Peyer's patch (tissue), 4 donors: Measurements from ENCODE around the gene ATRN. TPM values are rescaled to one million over a fixed set of nuclear protein-coding genes. Genes with fewer than 3 reads are reported as not detected.

ENCODE experiments used
- DNase-seq, 3 donors: peaks; one replicate each; pipeline ENCODE4 v3.0.0-alpha.2; 2017 to 2019
- H3K27ac ChIP-seq, 4 donors: fragments of 200-600 bp; sonication (generic); one replicate each; pipeline ENCODE4 v1.5.1; 2016 to 2019
- H3K27me3 ChIP-seq, 2 donors: fragments of 200-600 bp; sonication (generic); one replicate each; pipeline ENCODE4 v1.5.1; 2019
- H3K36me3 ChIP-seq, 3 donors: fragments of 200-600 bp; sonication (generic); one replicate each; pipeline ENCODE4 v1.5.1; 2016 to 2019
- H3K4me1 ChIP-seq, 4 donors: fragments of 200-600 bp; sonication (generic); one replicate each; pipeline ENCODE4 v1.5.1; 2016 to 2019
- H3K4me3 ChIP-seq, 4 donors: fragments of 200-600 bp; sonication (generic); 1 replicate in 3 of 4; 2 replicates in 1 of 4; pipeline ENCODE4 v1.5.1; 2016 to 2019; ENCODE audit warnings: mild to moderate bottlenecking in 1 of 4
- H3K9me3 ChIP-seq, 4 donors: fragments of 200-600 bp; sonication (generic); one replicate each; pipeline ENCODE4 v1.5.1; 2016 to 2019; ENCODE audit warnings: mild to moderate bottlenecking in 1 of 4
- CTCF ChIP-seq, 6 experiments: fragments of 450-650 bp in 4 of 6; fragments of 200-600 bp in 2 of 6; sonication (generic) in 1 of 6; IDR thresholded peaks; one replicate each; pipeline ENCODE4 v1.5.1; 2017 to 2019; ENCODE audit warnings: antibody characterized with exemption in 6 of 6, mild to moderate bottlenecking in 3 of 6, moderate library complexity in 1 of 6
- POLR2A ChIP-seq, 2 donors: fragments of 450-650 bp; IDR thresholded peaks; one replicate each; pipeline ENCODE4 v1.5.1; 2017; ENCODE audit warnings: antibody characterized with exemption in 2 of 2, mild to moderate bottlenecking in 2 of 2, moderate library complexity in 2 of 2
- total RNA-seq, 4 donors: library from RNA; depleted of rRNA; stranded (reverse); fragments of >200 nt; gene quantifications; one replicate each; pipeline ENCODE4 v1.1.0, GENCODE V29; 2016

Gene ATRN
- total RNA-seq, 4 donors from 2014 or later = 14.9 to 99.5 (median 54.9) TPM

- Histone ChIP-seq H3K27me3 (no peaks in the 10 kb centered on the region), H3K4me3 (no peak overlapping the region), H3K9me3 (no peaks in the 10 kb centered on the region), H3K36me3 (no peaks in the 10 kb centered on the region), H3K4me1 (no peaks in the 10 kb centered on the region), H3K27ac (no peak overlapping the region)
- no peak for DNase-seq
- no peak for TF ChIP-seq POLR2A (IDR thresholded peaks at IDR 0.05)
- no peak for TF ChIP-seq CTCF (IDR thresholded peaks at IDR 0.05)
Observed at GRCh38 chr20:3432844-3433243, 38.0 kb upstream of the ATRN start.

DNA sequence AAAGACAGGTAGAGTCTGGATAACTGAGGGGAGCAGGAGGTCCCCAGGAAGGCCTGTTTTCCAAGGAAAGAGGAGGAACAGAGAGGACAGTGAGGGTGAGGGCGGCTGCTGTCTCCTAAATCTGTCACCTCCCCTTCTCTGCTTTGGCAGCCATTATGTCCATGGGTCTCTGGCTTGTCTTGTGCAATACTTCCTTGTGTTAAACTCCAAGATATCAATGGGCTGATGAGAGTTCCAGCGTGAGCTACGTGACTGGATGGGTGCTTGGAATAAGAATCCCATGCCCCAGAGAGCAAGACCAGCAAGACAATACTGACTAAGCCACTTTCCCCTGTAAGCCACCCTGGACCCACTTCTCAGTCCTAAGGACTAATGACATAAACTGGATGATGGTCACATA, 37.1 kb upstream of the ATRN start:
- TF ChIP-seq POLR2A (IDR thresholded peaks at IDR 0.05) (no peak), CTCF (IDR thresholded peaks at IDR 0.05) (no peak)
- Histone ChIP-seq H3K27ac (no peak overlapping the region), H3K9me3 (no peaks in the 10 kb centered on the region), H3K36me3 (no peaks in the 10 kb centered on the region), H3K27me3 (no peaks in the 10 kb centered on the region), H3K4me3 (no peak overlapping the region), H3K4me1 (no peaks in the 10 kb centered on the region)
- no peak for DNase-seq

DNA sequence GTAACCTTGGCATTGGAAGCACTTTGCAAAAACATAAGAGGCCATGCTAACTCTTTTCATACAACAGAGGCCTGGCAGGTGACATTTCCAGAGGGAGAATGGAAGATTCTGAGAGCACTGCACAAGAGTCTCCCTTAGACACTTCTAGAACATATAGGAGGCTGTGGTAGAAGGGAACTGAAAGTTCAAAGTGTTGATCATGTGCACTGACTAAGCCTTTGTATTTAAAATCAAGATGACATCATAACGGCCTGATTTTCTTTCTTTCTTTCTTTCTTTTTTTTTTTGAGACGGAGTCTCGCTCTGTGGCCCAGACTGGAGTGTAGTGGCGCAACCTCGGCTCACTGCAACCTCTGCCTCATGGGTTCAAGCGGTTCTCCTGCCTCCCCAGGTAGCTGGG, 36.6 kb upstream of the ATRN start:
- no peaks in the 10 kb centered on the region for H3K27me3 ChIP-seq
- H3K4me1 ChIP-seq = no peaks in the 10 kb centered on the region
- no peak overlapping the region for H3K27ac ChIP-seq
- no peaks in the 10 kb centered on the region for H3K36me3 ChIP-seq
- H3K4me3 ChIP-seq = no peak overlapping the region
- TF ChIP-seq CTCF (IDR thresholded peaks at IDR 0.05) (no peak), POLR2A (IDR thresholded peaks at IDR 0.05) (no peak)
- DNase-seq = no peak
- H3K9me3 ChIP-seq = no peaks in the 10 kb centered on the region

- Histone ChIP-seq H3K4me1 (no peaks in the 10 kb centered on the region), H3K36me3 (no peaks in the 10 kb centered on the region), H3K4me3 (no peak overlapping the region), H3K27ac (no peak overlapping the region), H3K9me3 (no peaks in the 10 kb centered on the region), H3K27me3 (no peaks in the 10 kb centered on the region)
- DNase-seq = no peak
- TF ChIP-seq CTCF (IDR thresholded peaks at IDR 0.05) (no peak), POLR2A (IDR thresholded peaks at IDR 0.05) (no peak)
Observed at GRCh38 chr20:3436864-3437574, 33.8 kb upstream of the ATRN start.

DNA sequence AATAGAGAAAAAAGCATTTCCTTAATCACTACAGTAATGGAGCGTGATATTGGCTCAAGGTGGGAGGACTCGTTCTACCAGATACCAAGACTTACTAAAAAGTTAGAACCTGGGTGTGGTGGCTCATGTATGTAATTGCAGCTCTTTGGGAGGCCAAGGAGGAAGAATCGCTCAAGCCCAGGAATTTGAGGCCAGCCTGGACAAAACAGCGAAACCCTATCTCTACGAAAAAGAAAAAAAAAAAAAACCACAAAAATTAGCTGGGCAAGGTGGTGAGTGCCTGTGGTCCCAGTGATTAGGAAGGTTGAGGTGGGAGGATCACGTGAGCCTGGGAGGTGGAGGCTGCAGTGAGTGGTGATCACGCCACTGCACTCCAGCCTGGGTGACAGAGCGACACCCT, 24.0 kb upstream of the ATRN start:
- Histone ChIP-seq H3K27ac (no peak overlapping the region), H3K27me3 (no peaks in the 10 kb centered on the region), H3K4me1 (no peaks in the 10 kb centered on the region), H3K4me3 (no peak overlapping the region), H3K9me3 (no peaks in the 10 kb centered on the region), H3K36me3 (no peaks in the 10 kb centered on the region)
- TF ChIP-seq POLR2A (IDR thresholded peaks at IDR 0.05) (no peak), CTCF (IDR thresholded peaks at IDR 0.05) (no peak)
- DNase-seq = no peak

GRCh38 chr20:3447321-3447720, 23.5 kb upstream of the ATRN start:
- no peaks in the 10 kb centered on the region for H3K36me3 ChIP-seq
- no peaks in the 10 kb centered on the region for H3K9me3 ChIP-seq
- no peaks in the 10 kb centered on the region for H3K4me1 ChIP-seq
- DNase-seq = no peak
- no peak overlapping the region for H3K27ac ChIP-seq
- TF ChIP-seq CTCF (IDR thresholded peaks at IDR 0.05) = no peak
- no peaks in the 10 kb centered on the region for H3K27me3 ChIP-seq
- H3K4me3 ChIP-seq = no peak overlapping the region
